NCI-H1694 treated with DMSO at 0.1 percent for 48 hours (cell line): ENCODE results near the gene C19orf81.

Experiments used
- DNase-seq: peaks from one replicate; lab custom pipeline; 2025; lab: John Stamatoyannopoulos, UW

The C19orf81 gene

DNA sequence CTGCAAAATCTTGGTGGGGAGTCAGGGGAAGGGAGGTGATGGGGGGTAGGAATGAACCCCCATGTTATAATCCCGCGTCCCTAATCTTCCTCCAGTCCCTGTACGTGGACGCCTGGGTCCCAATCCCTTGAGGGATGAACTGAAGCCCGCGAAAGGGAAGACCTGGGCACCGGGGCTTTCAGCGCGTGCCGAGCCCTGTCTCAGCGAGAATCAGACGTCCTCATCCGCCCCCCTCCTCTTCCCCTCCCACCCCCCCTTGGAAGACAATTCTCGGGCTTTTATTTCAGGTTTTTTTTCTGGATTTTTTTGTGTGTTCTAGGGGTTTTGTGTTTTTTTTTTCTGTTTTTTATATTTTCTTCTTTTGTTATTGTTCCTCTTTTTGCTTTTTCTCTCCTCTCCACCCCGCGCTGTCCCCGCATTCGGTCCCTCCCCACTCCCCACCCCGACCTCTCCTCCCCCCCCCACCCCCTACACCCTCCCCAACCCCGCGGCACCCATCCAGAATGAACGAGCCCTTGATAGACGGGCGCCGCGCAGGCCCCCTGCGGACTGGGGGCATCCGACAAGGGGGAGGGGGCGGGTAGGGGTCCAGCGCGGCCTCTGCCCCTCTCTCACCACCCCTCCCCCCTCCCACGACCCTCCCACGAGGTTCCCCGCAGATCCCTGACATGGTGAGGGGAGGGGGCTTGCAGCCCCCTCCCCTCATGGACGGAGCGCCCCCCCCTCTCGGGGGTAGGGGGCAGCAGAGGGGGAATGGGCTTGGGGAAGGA is 10.3 kb downstream of the C19orf81 start:
- DNase-seq = no peak

- DNase-seq = no peak
Measured at GRCh38 chr19:50660088-50660366, 10.8 kb downstream of the C19orf81 start.

DNA sequence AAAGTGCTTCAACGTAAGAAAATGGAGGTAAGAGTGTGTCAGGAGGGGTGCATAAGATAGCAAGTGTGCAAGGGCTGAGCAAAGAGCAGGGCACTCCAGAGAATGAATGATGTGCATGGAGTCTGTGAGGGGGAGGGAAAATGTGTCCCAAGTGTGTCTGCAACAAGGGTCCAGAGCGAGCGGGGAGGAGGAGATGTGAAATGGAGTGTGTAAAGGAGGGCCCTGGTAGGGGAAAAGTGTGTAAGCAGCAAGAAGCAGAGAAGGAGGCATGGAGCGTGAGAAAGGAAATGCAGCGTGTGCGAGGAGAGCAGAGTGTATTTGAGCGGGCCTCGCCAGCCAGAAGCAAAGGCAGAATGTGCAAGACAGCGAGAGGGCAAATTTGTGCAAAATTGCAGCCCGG is 11.8 kb downstream of the C19orf81 start:
- DNase-seq = no peak

GRCh38 chr19:50661766-50662650 is 12.8 kb downstream of the C19orf81 start:
- no peak for DNase-seq

GRCh38 chr19:50662651-50663481 is 13.6 kb downstream of the C19orf81 start:
- no peak for DNase-seq

DNA sequence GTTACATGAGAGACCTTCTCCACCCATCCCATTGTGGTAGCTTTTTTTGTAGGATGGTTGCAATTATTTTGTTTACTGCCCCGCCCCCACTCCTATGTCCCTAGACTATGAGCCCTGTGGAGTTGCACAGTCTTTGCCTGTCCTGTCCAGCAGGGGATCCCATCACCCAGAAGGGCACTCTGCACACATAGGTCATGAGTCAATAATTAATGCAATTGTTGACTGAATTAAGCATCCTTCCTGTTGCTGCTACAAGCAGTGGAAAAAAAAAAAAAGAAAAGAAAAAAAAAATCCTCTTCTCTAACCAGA is 14.2 kb downstream of the C19orf81 start:
- DNase-seq = no peak

DNA sequence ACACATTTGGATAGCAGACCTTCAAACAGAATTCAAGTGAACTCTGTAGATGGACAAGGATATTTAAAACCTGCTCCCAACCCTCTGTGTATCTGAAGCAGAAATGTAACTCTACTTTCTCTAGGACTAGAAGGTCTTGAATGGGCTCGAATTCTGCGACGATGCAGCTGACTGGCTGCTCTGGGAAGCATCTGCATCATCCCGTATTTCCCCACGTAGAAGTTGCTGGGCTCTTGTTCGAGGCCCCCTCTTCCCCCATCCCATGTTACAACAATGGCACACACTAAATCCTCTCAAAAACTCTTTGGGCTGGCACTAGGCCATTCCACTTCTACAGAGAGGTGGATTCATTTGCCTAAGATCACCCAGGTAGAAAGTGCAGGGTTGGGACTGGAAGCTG is 15.0 kb downstream of the C19orf81 start:
- no peak for DNase-seq

- no peak for DNase-seq
Measured at GRCh38 chr19:50666346-50667176, 17.3 kb downstream of the C19orf81 start.

- no peak for DNase-seq
Measured at GRCh38 chr19:50667177-50667758, 18.0 kb downstream of the C19orf81 start.

GRCh38 chr19:50667759-50668231 is 18.6 kb downstream of the C19orf81 start:
- no peak for DNase-seq

DNA sequence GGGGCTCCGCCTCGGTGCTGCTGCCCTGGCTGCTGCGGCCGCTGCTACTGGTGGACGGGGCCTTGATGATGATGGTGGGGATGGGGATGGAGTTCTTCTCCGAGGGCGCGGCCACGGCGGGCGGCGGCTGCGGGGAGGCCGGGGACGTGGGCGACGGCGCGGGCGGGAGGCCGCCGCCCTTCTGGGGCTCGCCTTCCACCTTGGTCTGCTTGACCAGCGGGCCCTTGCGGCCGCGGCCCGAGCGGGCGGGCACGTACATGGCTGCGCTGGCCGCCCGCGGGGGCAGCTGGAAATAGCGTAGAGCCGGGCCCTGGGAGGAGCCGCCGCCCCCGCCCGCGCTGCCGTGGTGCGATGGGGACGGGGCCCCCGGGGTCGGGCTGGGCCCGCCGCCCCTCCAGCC is 19.2 kb downstream of the C19orf81 start:
- no peak for DNase-seq

- no peak for DNase-seq
Measured at GRCh38 chr19:50668879-50669278, 19.6 kb downstream of the C19orf81 start.

DNA sequence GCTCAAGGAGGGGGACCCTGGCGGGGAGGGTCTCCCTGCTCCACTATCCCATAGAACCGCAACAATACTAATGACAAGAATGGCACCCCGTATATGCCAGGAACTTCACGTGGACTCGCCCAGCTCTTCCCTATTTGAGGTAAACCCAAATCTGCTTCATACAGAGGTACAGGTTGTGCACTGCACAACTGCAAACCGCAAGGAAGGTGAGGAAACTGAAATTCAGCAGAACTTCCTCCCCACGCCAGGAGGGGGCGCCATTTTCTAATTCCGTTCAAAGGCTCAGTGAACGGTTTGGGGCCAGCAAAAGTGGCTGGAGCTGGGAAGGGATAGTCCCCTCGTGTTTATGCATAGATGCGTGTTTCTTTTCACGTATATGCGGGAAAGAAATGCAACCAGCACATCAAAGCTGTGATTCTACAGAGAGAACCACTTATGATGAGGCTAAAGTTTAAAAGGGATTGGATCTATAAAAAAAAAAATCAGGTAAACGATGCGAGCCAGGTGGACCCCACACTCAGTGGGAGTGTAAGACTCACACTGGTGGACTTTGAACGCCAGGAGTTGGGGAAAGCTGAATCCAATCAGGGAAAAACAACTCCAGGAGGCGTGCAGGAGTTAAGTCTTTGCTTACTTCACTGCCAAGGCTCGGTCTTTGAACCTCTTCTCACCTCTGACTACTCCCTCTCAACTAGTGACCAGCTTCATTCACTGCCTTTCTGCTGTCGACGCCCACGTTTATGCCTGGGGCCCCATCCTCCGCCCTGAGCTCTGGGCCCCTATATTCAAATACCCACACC is 20.3 kb downstream of the C19orf81 start:
- DNase-seq = no peak

DNA sequence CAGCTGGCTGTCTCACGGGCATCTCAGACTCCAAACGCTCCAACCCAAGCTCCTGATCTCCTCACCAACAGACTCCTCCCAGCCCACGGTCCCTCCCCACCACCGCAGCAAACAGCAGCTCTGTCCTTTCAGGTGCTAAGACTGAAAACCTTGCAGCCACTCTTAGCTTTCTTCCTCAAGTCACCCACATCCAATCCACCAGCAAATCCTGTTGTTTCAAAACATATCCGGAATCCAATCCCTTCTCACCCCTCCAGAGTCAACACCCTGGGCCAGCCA is 20.8 kb downstream of the C19orf81 start:
- no peak for DNase-seq

DNA sequence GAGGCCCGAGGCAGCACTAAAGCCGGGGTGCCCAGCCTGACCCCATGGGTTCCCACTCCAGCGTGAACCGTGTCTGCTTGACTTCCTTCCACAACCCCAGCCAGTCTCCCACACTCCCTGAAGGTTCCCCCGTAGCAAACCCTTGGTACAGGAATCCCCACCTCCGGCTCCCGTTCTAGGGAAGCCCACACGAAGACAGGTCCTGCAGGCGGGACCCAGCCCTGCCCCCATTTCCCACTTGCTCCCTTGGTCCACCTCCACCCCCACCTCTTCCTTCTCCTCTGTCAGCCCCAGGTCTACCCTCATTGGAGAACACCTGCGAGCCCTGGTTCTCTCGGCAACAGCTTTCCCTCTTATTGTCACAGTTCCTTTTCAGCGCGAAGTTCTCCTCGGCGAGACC is 23.9 kb downstream of the C19orf81 start:
- no peak for DNase-seq

DNA sequence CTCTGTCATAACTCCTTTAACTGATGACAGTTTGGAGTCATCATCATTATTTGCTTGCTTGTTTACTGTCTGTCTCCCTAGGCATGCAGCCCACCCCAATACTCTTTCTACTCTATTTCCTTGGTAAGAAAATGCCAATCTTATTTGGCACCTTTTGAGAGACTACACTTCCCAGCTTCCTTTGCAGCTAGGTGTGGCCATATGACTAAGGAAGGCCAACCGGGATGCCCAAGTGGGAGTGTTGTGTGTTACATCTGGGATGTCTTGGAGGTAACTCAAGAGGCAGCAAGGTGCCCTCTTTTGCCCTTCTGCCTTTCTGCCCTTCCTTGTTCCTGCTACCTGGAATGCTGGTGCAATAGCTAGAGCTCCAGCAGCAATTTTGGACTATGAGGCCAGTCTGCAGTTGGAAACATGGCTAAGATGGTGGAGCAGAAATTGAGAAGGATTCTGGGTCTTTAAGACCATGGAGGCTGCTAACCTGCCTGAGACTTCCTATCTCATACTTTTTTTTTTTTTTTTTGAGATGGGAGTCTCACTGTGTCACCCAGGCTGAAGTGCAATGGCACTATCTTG is 27.5 kb downstream of the C19orf81 start:
- DNase-seq = no peak

- DNase-seq = no peak
Measured at GRCh38 chr19:50677636-50678035, 28.4 kb downstream of the C19orf81 start.

- no peak for DNase-seq
Measured at GRCh38 chr19:50678323-50678722, 29.1 kb downstream of the C19orf81 start.

GRCh38 chr19:50679177-50680125 is 30.2 kb downstream of the C19orf81 start:
- DNase-seq = peak; percentile 31
